Mesenchymal stem cell (in vitro differentiated cells and primary cell): ENCODE data around the gene GALNT10.
A peak's percentile ranks its signal among the peaks of the same experiment; 100 is the strongest.

Source experiments
- DNase-seq: peaks from one replicate; pipeline ENCODE4 v3.0.0-alpha.2; 2013
- H2AFZ ChIP-seq: one replicate; pipeline ENCODE4 v1.6.1; 2013; ENCODE audit warnings: low read depth, mild to moderate bottlenecking, control low read depth, inconsistent platforms, low read length, moderate library complexity
- H2AK5ac ChIP-seq: 2 replicates; pipeline ENCODE4 v1.6.1; 2013; ENCODE audit warnings: low read length, moderate library complexity, mild to moderate bottlenecking, inconsistent platforms; ENCODE audit not compliant: severe bottlenecking
- H2BK120ac ChIP-seq: one replicate; pipeline ENCODE4 v1.6.1; 2013; ENCODE audit warnings: low read depth, mild to moderate bottlenecking, inconsistent platforms, low read length, moderate library complexity
- H2BK12ac ChIP-seq, 2 experiments: one replicate each; pipeline ENCODE4 v1.6.1; 2013; ENCODE audit warnings: inconsistent platforms in 2 of 2, low read length in 2 of 2, mild to moderate bottlenecking in 2 of 2, moderate library complexity in 2 of 2, control low read depth in 1 of 2
- H2BK15ac ChIP-seq: one replicate; pipeline ENCODE4 v1.6.1; 2013; ENCODE audit warnings: mild to moderate bottlenecking, low read depth, inconsistent platforms; ENCODE audit not compliant: poor library complexity, severe bottlenecking
- H2BK5ac ChIP-seq: 2 replicates; pipeline ENCODE4 v1.6.1; 2013; ENCODE audit warnings: low read depth, mild to moderate bottlenecking, low read length, control low read depth, inconsistent platforms; ENCODE audit not compliant: poor library complexity, severe bottlenecking
- H3K14ac ChIP-seq, 2 experiments: one replicate each; pipeline ENCODE4 v1.6.1; 2013; ENCODE audit warnings: inconsistent platforms in 2 of 2, low read length in 2 of 2, control low read depth in 1 of 2, mild to moderate bottlenecking in 1 of 2, moderate library complexity in 1 of 2
- H3K18ac ChIP-seq, 2 experiments: one replicate each; pipeline ENCODE4 v1.6.1; 2013; ENCODE audit warnings: inconsistent platforms in 2 of 2, low read length in 2 of 2, control low read depth in 1 of 2, low read depth in 1 of 2, mild to moderate bottlenecking in 1 of 2
- H3K23ac ChIP-seq, 2 experiments: one replicate each; pipeline ENCODE4 v1.6.1; 2013; ENCODE audit warnings: inconsistent platforms in 2 of 2, low read length in 2 of 2, mild to moderate bottlenecking in 2 of 2, moderate library complexity in 2 of 2, control low read depth in 1 of 2
- H3K27ac ChIP-seq: 2 replicates; pipeline ENCODE4 v1.5.1; 2013; ENCODE audit warnings: mild to moderate bottlenecking, moderate library complexity, low read length, control low read depth, inconsistent platforms; ENCODE audit not compliant: poor library complexity, severe bottlenecking
- H3K27me3 ChIP-seq, 2 experiments: 2 replicates each; pipeline versions ENCODE4 v1.6.1 to v1.7.0; 2013; ENCODE audit warnings: low read length in 2 of 2, mild to moderate bottlenecking in 2 of 2, moderate library complexity in 2 of 2, control low read depth in 1 of 2, inconsistent platforms in 1 of 2; ENCODE audit not compliant: control insufficient read depth in 1 of 2, insufficient read depth in 1 of 2
- H3K36me3 ChIP-seq, 2 experiments: 2 replicates each; pipeline versions ENCODE4 v1.6.1 to v1.7.0; 2013; ENCODE audit warnings: low read length in 2 of 2, control low read depth in 1 of 2, inconsistent platforms in 1 of 2, low read depth in 1 of 2, mild to moderate bottlenecking in 1 of 2; ENCODE audit not compliant: insufficient read depth in 2 of 2, control insufficient read depth in 1 of 2
- H3K4ac ChIP-seq, 2 experiments: one replicate each; pipeline ENCODE4 v1.6.1; 2013; ENCODE audit warnings: inconsistent platforms in 2 of 2, low read length in 2 of 2, mild to moderate bottlenecking in 2 of 2, moderate library complexity in 2 of 2, control low read depth in 1 of 2, low read depth in 1 of 2
- H3K4me1 ChIP-seq: 2 replicates; pipeline ENCODE4 v1.6.1; 2013; ENCODE audit warnings: low read depth, low read length, control low read depth; ENCODE audit not compliant: control insufficient read depth, insufficient read depth
- H3K4me2 ChIP-seq: 2 replicates; pipeline ENCODE4 v1.6.1; 2013; ENCODE audit warnings: low read length, mild to moderate bottlenecking, inconsistent platforms; ENCODE audit not compliant: poor library complexity, severe bottlenecking
- H3K4me3 ChIP-seq, 2 experiments: 2 replicates each; pipeline versions ENCODE4 v1.5.1 to v1.7.0; 2013; ENCODE audit warnings: low read length in 2 of 2, mild to moderate bottlenecking in 2 of 2, control low read depth in 1 of 2, low read depth in 1 of 2; ENCODE audit not compliant: insufficient read depth in 1 of 2
- H3K79me1 ChIP-seq: replicated peaks from 2 replicates; pipeline ENCODE4 v1.6.1; 2013; ENCODE audit warnings: mild to moderate bottlenecking, control low read depth, low read length, inconsistent platforms; ENCODE audit not compliant: poor library complexity, severe bottlenecking
- H3K9ac ChIP-seq: 2 replicates; pipeline ENCODE4 v1.7.0; 2013; ENCODE audit warnings: mild to moderate bottlenecking, low read length, moderate library complexity
- H3K9me3 ChIP-seq: 2 replicates; pipeline ENCODE4 v1.7.0; 2013; ENCODE audit warnings: mild to moderate bottlenecking, low read length; ENCODE audit not compliant: control insufficient read depth
- H4K8ac ChIP-seq: one replicate; pipeline ENCODE4 v1.6.1; 2013; ENCODE audit warnings: inconsistent platforms, mild to moderate bottlenecking, low read length, moderate library complexity
- H4K91ac ChIP-seq: one replicate; pipeline ENCODE4 v1.6.1; 2013; ENCODE audit warnings: mild to moderate bottlenecking, low read length, inconsistent platforms
- WGBS: methylation state at CpG from one replicate; pipeline ENCODE4 v1.1.7; 2013; ENCODE audit warnings: mixed read lengths; 5-methylcytosine and 5-hydroxymethylcytosine counted together

GALNT10 gene

GRCh38 chr5:154158379-154158737 lies 32.2 kb upstream of the GALNT10 start:
- Histone ChIP-seq H3K27me3 (peaks cover under 1 to 44% of the 10 kb centered on the region in 2 experiments), H3K18ac (no peak overlapping the region), H2BK15ac (no peak overlapping the region), H2BK120ac (no peak overlapping the region), H3K4me2 (no peak overlapping the region), H3K4me3 (no peak overlapping the region), H4K8ac (no peak overlapping the region), H3K23ac (no peak overlapping the region), H3K36me3 (no peaks in the 10 kb centered on the region), H2BK12ac (no peak overlapping the region), H3K14ac (no peak overlapping the region), H3K9me3 (no peaks in the 10 kb centered on the region), H2AFZ (no peak overlapping the region), H2AK5ac (no peak overlapping the region), H3K27ac (no peak overlapping the region), H3K79me1 (no peaks in the 10 kb centered on the region), H3K4ac (no peak overlapping the region), H3K9ac (no peak overlapping the region), H4K91ac (no peak overlapping the region), H2BK5ac (no peak overlapping the region), H3K4me1 (no peaks in the 10 kb centered on the region)
- DNase-seq: no peak
- WGBS: 81% methylated on average over 1 of the region's 1 CpG

GRCh38 chr5:154159343-154159742 lies 31.2 kb upstream of the GALNT10 start:
- Histone ChIP-seq H3K27me3 (peaks cover 8 to 53% of the 10 kb centered on the region in 2 experiments), H3K9me3 (no peaks in the 10 kb centered on the region), H3K4me2 (no peak overlapping the region), H3K18ac (no peak overlapping the region), H3K9ac (no peak overlapping the region), H2BK5ac (no peak overlapping the region), H2AFZ (no peak overlapping the region), H3K4me1 (no peaks in the 10 kb centered on the region), H3K27ac (no peak overlapping the region), H3K36me3 (no peaks in the 10 kb centered on the region), H4K91ac (no peak overlapping the region), H2BK15ac (no peak overlapping the region), H2BK120ac (no peak overlapping the region), H2AK5ac (no peak overlapping the region), H3K14ac (no peak overlapping the region), H3K23ac (no peak overlapping the region), H2BK12ac (no peak overlapping the region), H3K4me3 (no peak overlapping the region), H4K8ac (no peak overlapping the region), H3K4ac (no peak overlapping the region), H3K79me1 (no peaks in the 10 kb centered on the region)
- DNase-seq: no peak

- H3K27ac ChIP-seq: no peak overlapping the region
- no peak overlapping the region for H3K23ac ChIP-seq
- H2BK15ac ChIP-seq: no peak overlapping the region
- H2AFZ ChIP-seq: no peak overlapping the region
- H3K9me3 ChIP-seq: no peaks in the 10 kb centered on the region
- H3K27me3 ChIP-seq: peaks cover 21 to 74% of the 10 kb centered on the region in 2 experiments
- no peak overlapping the region for H4K91ac ChIP-seq
- H3K4me1 ChIP-seq: no peaks in the 10 kb centered on the region
- H3K36me3 ChIP-seq: no peaks in the 10 kb centered on the region
- H2BK5ac ChIP-seq: no peak overlapping the region
- peak; percentile 6 for DNase-seq
- no peak overlapping the region for H2AK5ac ChIP-seq
- H3K18ac ChIP-seq: no peak overlapping the region
- 23% methylated on average over 5 of the region's 6 CpGs for WGBS
- H3K4me2 ChIP-seq: no peak overlapping the region
- H3K79me1 ChIP-seq: no peaks in the 10 kb centered on the region
- no peak overlapping the region for H3K14ac ChIP-seq
- no peak overlapping the region for H2BK12ac ChIP-seq
- no peak overlapping the region for H3K9ac ChIP-seq
- H3K4me3 ChIP-seq: no peak overlapping the region
- H3K4ac ChIP-seq: no peak overlapping the region
- no peak overlapping the region for H4K8ac ChIP-seq
- H2BK120ac ChIP-seq: no peak overlapping the region
These were observed 27.9 kb upstream of the GALNT10 start for GRCh38 chr5:154162539-154163151.

- Histone ChIP-seq H3K18ac (no peak overlapping the region), H3K27ac (no peak overlapping the region)
- WGBS: 73% methylated on average over 4 of the region's 4 CpGs
These were observed 26.9 kb upstream of the GALNT10 start for GRCh38 chr5:154163327-154164248.

More at GRCh38 chr5:154163327-154164248, 26.9 kb upstream of the GALNT10 start:
- H3K9me3 ChIP-seq: no peaks in the 10 kb centered on the region
- no peak overlapping the region for H2BK120ac ChIP-seq
- H3K4me3 ChIP-seq: no peak overlapping the region
- no peak overlapping the region for H4K91ac ChIP-seq
- no peak overlapping the region for H4K8ac ChIP-seq
- H2BK12ac ChIP-seq: no peak overlapping the region
- no peak overlapping the region for H3K4ac ChIP-seq
- H2BK5ac ChIP-seq: no peak overlapping the region
- H2AFZ ChIP-seq: no peak overlapping the region
- no peak overlapping the region for H3K9ac ChIP-seq
- H3K36me3 ChIP-seq: no peaks in the 10 kb centered on the region
- no peak overlapping the region for H3K23ac ChIP-seq
- no peaks in the 10 kb centered on the region for H3K79me1 ChIP-seq
- no peak overlapping the region for H3K4me2 ChIP-seq
- no peaks in the 10 kb centered on the region for H3K4me1 ChIP-seq
- DNase-seq: no peak
- H2AK5ac ChIP-seq: no peak overlapping the region
- peaks cover 21 to 64% of the 10 kb centered on the region in 2 experiments for H3K27me3 ChIP-seq
- no peak overlapping the region for H3K14ac ChIP-seq
- no peak overlapping the region for H2BK15ac ChIP-seq
